DMS114 treated with DMSO at 0.1 percent for 48 hours (cell line): ENCODE data around the gene EED.
"Not testable (repeated sequence)": the region's sequence is repeated elsewhere in the genome, so short reads cannot be mapped to it uniquely, and the experiment has no call there.

Source experiments
- DNase-seq: peaks from one replicate; lab custom pipeline; 2025; ENCODE audit not compliant: unreplicated experiment; lab: John Stamatoyannopoulos, UW

Gene EED

GRCh38 chr11:86289508-86290280, 45.1 kb downstream of the EED start:
- not testable (repeated sequence) for DNase-seq

GRCh38 chr11:86291466-86292262, 47.1 kb downstream of the EED start:
- DNase-seq = peak; percentile 24

- DNase-seq = no peak
Observed at GRCh38 chr11:86292912-86293616, 48.5 kb downstream of the EED start.

GRCh38 chr11:86294026-86294425, 49.5 kb downstream of the EED start:
- no peak for DNase-seq

GRCh38 chr11:86301742-86302091, 57.2 kb downstream of the EED start:
- DNase-seq = no peak

- peak; percentile 92 for DNase-seq
Observed at GRCh38 chr11:86302092-86302793, 57.7 kb downstream of the EED start, which contains the start of gene HIKESHI. TSS of gene HIKESHI (plus strand) at chr11:86302240. CDS start at chr11:86302449, 209 bp downstream.

- DNase-seq = no peak
Observed at GRCh38 chr11:86303257-86303656, 58.7 kb downstream of the EED start.

- DNase-seq = not testable (repeated sequence)
Observed at GRCh38 chr11:86308710-86309109, 64.2 kb downstream of the EED start.

- DNase-seq = no peak
Observed at GRCh38 chr11:86313793-86314192, 69.2 kb downstream of the EED start.

- no peak for DNase-seq
Observed at GRCh38 chr11:86314636-86315035, 70.1 kb downstream of the EED start.
